Measurements from ENCODE around the gene SH3GL3.

SH3GL3 gene

GRCh38 chr15:83631534-83631933 is 184.4 kb downstream of the SH3GL3 start:
- DNase-seq, result no peak

DNA sequence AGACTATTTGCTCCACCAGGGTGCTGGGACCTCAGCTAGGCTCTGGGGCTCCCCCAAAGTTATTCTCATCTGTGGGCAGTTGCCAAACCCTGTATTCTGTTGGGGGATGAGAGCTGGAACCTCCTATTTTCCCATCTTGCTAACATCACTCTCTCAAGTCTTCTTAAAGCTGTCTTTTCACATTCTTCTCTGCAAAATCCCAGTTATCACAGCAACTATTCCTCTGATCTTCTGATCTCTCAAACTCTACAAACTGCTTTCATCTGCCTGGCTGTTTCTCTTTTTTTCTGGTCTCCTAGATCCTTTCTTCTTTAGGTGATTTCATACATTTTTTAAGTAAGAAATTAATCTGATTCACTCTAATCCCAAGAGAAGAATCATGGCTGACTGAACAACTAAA is 196.1 kb downstream of the SH3GL3 start:
- no peak for DNase-seq

- DNase-seq, result no peak
Observed at GRCh38 chr15:83644439-83644838, 197.3 kb downstream of the SH3GL3 start.

- DNase-seq, result no peak
Observed at GRCh38 chr15:83650831-83651230, 203.7 kb downstream of the SH3GL3 start.

GRCh38 chr15:83651541-83651940 is 204.4 kb downstream of the SH3GL3 start:
- DNase-seq, result no peak

- no peak for DNase-seq
Observed at GRCh38 chr15:83652626-83653204, 205.6 kb downstream of the SH3GL3 start.

DNA sequence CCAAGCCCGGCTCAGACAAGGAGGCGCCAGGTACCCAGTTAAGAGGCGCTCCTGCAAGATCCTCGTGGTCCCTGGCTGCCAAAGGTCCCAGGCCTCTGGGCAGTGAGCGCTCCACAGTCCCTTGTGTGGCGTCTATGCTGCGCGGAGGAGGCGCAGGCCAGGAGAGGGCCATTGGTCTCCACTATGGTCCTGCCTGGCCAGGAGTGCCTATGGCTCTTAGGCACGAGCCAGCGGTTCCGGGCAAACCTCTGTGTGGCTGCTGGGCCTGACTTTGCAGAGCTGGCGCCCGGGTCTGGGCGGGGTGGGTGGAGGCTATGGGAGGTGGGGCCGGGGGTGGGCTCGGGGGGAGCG is 206.1 kb downstream of the SH3GL3 start:
- DNase-seq, result no peak

DNA sequence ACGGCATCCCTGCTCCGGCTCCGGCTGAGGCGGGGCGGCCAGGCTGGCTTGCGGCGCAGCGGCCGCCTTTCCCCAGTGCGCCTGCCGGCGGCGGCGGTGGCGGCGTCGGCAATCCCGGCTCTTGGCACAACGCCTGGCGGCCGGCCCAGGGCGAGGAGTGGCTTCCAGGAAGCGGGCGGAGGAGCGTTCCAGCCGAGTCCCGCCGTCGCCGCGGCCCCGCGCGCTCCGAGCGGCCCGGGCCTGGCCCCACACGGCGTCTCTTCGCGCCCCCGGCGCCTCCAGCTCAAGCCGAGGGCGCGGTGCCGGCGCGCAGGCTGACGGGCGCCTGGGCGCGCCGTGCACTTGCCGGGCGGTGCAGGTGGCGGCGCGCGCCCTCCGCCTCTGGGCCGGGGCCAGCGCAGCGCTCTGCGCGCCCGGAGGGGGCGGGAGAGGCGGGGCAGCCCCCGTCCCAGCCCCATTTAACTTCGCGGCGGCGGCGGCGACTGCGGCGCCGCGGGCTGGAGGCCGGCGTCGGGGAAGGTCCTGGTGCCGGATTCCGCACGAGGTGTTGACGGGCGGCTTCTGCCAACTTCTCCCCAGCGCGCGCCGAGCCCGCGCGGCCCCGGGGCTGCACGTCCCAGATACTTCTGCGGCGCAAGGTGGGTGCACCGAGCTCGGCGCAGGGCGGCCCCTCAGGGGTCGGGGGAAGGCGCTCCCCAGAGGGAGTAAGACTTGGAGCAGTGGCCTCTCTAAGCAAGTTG is 206.7 kb downstream of the SH3GL3 start, which contains the start of gene ADAMTSL3:
Gene ADAMTSL3, plus strand, starts transcription at position 485 of the 740 bp plus-strand sequence. CDS start 1,639 bp downstream, outside the sequence.
- DNase-seq, result no peak

DNA sequence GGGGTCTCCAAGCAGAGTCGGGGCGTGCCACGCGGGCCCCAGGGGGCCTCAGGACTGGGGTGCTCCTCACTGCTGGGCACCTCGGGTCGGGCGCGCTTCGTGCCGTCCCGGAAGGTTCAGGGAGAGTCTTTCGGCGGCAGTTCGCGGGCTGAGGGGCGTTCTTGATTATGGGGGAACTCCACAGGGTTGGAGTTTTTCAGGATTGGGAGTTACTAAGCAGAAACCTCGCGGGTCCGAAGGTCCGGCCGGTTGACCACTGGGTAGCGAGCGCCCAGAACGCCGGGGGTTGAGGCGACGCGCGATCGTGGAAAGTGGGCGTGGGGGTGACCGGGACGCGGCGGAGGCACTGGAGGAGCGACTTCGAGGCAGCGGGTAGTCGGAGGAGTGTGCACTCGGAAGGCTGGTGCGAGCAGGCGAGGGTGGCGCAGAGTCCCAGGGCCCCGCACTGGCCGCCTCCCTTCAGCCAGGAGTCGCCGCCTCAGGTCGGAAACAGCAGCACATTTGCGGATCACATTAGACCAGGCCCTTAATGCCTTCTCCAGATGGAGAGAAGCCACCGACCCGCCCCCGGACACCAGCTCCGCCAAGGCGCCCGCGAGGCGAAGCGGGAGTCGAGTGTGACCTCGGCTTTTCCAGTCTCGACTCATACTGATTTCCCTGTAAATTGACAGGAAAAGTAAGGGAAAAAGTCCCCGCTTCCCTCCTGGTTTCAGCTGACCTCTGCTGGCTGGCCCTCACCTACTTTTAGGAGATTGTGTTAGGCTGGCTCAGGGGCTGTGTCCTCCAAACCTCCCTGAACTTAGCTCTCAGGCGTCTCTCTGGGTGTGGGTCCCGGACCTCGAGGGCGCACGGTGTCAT is 207.5 kb downstream of the SH3GL3 start:
- DNase-seq, result no peak

DNA sequence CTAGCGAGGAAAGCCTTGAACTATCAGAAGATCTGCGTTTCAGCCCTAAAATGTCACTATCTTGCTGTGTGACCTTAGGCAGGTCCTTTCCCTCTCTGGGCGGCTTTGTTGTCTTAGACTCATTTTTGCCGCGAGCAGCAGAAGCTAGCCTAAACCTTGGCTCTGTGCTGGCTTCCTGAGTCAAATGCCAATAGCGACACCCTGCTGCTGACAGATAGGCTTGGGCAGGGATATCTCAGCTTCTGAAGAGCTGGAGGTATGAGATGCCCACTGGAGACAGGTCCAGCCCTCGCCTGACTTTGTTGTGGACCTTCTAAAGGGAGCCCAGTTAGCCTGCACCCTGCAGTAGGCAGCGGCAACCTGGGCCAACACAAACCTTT is 208.1 kb downstream of the SH3GL3 start:
- no peak for DNase-seq

GRCh38 chr15:83656192-83656591 is 209.1 kb downstream of the SH3GL3 start:
- DNase-seq, result no peak

GRCh38 chr15:83656943-83657528 is 209.9 kb downstream of the SH3GL3 start:
- DNase-seq, result no peak

- DNase-seq, result no peak
Observed at GRCh38 chr15:83657549-83657948, 210.4 kb downstream of the SH3GL3 start.

DNA sequence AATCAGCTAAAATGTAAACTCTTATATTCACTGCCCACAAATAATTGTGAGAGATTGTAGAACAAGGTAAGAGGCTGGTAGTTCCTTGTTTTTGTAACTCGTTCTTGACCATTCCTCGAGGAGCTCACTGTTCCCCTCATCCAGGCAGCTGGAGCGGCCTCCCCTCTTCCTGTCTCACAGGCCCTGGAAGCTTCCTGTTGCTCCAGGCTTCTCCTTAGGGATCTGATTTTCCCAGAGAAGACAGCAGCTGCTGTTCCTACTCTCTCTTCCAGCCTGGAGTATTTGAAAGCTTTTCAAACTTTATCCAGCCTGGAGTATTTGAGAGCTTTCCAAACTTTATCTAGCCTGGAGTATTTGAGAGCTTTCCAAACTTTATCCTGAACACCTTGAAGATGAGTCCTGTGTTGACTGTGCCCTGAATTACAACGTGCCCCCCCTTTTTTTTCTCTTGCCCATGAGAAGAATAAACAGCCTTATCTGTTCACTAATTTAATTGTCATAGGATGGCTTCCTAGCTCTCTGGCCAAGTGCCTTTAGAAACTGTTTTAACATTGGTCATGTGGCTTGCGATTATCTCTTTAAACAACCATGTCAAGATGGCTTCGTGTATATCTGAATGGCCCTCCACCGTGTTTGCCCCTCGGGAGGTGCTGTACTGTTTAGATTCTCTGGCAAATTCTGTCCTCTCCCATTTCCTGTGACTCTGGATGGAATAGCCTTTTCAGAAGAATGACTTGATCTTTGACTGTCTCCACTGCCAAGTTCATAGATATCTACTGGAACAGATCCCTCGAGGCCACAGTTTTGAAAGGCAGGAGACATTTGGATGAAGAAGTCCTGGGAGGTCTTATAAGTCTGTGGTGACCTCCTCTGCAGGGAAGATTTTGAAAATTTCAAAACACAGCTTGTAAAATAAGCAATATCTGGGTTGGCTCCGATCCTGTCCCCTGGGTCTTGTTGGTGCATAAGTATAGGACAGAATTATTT is 211.6 kb downstream of the SH3GL3 start:
- DNase-seq, result no peak

- no peak for DNase-seq
Observed at GRCh38 chr15:83659417-83659812, 212.3 kb downstream of the SH3GL3 start.

- DNase-seq, result no peak
Observed at GRCh38 chr15:83665480-83665879, 218.3 kb downstream of the SH3GL3 start.

All from DMS153 (cell line).